Superior temporal gyrus (tissue), 1 donor: Measurements from ENCODE around the gene RHD.
"Not testable (repeated sequence)": the region's sequence is repeated elsewhere in the genome, so short reads cannot be mapped to it uniquely, and the experiment has no call there.

ENCODE experiments used
- DNase-seq: peaks from one replicate; pipeline ENCODE4 v3.0.0-alpha.2; 2016; ENCODE audit errors: extremely low spot score

The RHD gene

DNA sequence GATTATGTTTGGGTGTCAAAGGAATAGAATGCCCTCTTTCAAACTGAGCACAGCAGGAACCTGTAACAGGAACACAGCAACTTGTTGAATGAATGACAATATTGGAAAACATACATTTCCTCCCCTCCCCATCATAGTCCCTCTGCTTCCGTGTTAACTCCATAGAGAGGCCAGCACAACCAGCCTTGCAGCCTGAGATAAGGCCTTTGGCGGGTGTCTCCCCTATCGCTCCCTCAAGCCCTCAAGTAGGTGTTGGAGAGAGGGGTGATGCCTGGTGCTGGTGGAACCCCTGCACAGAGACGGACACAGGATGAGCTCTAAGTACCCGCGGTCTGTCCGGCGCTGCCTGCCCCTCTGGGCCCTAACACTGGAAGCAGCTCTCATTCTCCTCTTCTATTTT, at the start of gene RHD:
TSS of gene RHD (plus strand) at position 272 of the 400 bp plus-strand sequence. CDS start at position 311, 39 bp downstream.
- DNase-seq: not testable (repeated sequence)

DNA sequence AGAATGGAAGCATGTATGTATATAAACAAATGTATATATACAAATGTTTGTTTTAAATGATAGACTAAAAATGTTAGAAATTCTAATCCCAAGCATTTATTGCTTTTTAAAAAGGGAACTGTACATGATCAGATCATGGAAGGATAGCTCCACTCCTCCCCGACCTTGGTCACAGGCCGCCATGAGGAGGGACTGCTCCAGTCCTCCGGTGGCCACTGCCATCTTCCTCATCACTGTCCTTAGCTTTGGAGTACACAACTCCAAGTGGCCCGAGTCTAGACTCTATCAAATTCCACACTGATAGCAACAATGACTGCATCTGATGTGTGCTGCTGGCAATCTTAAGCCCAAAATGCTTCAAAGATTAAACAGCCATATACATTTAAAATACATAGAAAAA, 49.7 kb upstream of the RHD start:
- DNase-seq: no peak

DNA sequence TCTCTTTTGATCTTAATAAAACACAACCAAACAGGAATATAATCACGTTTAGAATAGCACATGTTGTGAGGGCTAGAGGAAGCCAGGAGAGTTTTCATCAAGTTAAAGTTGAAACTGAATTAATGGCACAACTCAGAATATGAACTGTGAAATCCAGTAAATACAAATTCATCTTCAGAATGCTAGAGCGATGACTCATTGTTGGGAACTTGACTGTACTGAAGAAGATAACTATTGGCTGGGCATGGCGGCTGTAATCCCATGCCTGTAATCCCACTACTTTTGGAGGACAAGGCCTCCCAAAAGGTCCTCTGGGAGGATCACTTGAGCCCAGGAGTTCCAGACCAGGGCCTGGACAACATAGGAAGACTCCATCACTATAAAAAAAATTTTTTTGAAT, 48.8 kb upstream of the RHD start:
- no peak for DNase-seq

GRCh38 chr1:25232027-25232865, 40.1 kb upstream of the RHD start, which contains the start of gene SYF2:
Gene SYF2, minus strand, starts transcription at chr1:25232502. Its CDS starts 35 bp downstream, at chr1:25232467.
- peak; percentile 97 for DNase-seq

DNA sequence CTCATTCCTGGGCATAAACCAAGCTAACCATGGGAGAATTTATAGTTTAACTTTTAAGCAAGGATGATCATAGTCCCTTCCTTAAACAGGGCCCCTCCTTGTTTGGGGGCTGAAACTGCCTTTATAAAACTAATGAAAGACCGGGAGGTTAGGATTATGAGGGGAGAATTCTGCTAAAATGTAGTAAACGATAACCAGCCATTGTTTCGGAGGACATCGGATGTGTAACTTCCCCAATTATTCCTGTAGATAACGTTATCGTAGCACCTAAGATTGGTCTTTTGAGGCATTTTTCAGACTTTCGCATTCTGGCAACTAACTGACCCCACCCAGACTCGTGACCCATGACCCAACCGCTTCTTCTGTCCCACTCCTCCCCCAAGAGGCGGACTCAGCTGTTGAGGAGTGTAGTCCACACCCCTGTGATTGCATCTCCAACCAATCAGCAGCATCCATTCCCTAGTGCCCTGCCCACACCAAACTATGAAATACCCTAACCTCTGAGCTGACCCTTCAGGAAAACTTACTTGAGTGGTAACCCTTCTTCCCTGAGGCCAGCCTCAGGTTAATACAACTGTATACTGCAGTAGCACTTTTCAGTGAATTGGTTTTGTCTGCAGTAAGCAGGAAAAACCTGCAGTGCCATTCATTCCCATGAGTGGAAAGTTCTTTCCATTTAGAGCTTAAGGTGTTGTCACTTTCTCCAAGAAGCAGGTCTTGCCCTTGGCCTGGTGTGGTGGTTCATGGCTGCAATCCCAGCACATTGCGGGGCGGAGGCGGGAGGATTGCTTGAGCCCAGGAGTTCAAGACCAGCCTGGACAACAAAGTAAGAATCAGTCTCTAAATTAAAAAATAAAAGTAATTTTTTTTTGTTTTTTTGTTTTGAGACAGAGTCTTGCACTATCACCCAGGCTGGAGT, 39.2 kb upstream of the RHD start:
- peak; percentile 73 for DNase-seq

DNA sequence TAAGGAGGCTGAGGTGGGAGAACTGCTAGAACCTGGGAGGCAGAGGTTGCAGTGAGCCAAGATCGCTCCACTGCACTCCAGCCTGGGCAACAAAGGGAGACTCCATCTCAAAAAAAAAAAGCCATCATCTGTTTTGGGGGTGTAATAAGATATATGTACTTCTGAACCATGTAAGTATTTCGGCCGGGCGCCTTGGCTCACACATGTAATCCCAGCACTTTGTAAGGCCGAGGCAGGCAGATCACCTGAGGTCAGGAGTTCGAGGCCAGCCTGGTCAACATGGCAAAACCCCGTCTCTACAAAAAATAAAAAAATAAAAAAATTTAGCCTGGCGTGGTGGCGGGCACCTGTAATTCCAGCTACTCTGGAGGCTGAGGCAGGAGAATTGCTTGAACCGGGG, 36.9 kb upstream of the RHD start:
- not testable (repeated sequence) for DNase-seq

DNA sequence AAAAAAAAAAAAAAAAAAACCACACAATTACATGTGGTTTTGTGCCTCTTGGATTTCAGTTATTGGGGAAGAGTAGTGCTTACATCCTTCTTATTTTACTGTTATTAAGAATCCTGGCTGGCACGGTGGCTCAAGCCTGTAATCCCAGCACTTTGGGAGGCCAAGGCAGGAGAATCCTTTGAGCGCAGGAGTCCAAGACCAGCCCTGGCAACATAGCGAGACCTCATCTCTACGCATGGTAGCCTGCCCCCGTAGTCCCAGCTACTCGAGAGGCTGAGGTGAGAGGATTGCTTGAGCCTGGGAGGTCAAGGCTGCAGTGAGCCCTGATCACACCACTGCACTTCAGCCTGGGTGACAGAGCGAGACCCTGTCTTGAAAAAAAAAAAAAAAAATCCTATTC, 36.0 kb upstream of the RHD start:
- not testable (repeated sequence) for DNase-seq

DNA sequence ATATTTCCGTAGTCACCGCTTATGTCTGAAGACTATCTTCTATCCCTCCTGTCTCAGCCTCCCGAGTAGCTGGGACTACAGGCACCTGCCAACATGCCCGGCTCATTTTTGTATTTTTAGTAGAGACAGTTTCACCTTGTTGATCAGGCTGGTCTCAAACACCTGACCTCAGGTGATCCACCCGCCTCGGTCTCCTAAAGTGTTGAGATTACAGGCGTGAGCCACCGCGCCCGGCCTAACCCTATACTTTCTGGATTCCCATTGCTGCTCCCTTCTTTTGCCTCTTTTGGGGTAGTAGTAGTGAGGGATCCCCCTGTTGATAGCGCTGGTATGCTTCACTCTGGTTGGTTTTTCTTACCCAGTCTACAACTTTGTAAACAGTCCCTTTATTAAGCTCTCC, 34.3 kb upstream of the RHD start:
- DNase-seq: no peak

GRCh38 chr1:25239681-25240541, 32.4 kb upstream of the RHD start:
- peak; percentile 93 for DNase-seq

GRCh38 chr1:25243907-25244306, 28.4 kb upstream of the RHD start:
- no peak for DNase-seq

GRCh38 chr1:25245393-25245792, 26.9 kb upstream of the RHD start:
- no peak for DNase-seq

DNA sequence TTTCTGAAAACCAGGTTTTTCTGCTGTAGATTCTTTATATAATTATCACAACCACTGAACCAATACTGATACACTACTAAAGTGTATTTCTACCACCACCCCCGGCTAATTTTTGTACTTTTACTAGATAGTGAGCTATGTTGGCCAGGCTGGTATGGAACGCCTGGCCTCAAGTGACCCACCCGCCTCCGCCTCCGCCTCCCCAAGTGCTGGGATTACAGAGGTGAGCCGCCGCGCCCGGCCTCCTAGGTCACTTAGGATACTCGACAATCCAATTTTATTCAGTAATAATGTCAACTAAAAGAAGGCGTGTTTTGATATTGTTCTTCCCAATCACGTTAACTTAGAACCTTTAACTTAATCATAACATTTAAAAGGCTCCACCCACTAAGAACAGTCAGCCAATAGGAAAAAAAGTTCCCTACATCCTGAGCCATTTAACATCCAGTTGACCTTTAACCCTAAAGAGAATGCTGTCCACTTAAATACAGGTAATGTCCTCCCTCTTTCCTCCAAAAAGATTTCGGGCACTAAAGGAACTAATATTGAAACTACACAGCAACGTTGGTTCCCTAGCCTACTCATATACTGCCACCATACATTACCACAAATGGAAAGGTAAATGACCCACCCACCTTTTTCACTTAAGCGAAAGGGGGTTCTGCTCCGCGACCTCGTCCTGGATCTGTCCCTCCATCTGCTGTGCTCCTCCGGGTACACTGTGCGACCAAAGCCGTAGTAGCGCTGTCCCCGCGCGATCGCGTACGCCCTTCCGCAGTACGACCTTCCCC, 26.3 kb upstream of the RHD start:
- no peak for DNase-seq

DNA sequence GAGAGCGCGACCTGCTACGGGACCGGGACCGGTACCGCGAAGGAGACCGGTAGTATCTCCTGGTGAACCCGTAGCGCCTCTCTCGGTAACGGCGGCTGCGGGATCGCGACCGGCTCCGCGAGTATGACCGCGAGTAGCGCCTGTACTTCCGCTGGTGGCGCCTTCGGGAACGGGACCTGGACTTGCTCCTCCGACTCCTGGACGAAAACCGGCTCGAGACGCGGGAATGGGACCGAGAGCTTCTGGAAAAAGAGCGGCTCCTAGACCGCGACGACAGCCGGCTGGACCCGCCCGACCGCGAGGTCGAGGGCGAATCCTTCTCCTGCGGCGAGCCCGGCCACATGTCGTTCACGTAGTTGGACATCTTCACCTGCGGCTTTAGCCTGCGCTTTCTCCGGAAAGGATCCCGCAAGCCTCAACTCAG, 25.7 kb upstream of the RHD start:
- no peak for DNase-seq

DNA sequence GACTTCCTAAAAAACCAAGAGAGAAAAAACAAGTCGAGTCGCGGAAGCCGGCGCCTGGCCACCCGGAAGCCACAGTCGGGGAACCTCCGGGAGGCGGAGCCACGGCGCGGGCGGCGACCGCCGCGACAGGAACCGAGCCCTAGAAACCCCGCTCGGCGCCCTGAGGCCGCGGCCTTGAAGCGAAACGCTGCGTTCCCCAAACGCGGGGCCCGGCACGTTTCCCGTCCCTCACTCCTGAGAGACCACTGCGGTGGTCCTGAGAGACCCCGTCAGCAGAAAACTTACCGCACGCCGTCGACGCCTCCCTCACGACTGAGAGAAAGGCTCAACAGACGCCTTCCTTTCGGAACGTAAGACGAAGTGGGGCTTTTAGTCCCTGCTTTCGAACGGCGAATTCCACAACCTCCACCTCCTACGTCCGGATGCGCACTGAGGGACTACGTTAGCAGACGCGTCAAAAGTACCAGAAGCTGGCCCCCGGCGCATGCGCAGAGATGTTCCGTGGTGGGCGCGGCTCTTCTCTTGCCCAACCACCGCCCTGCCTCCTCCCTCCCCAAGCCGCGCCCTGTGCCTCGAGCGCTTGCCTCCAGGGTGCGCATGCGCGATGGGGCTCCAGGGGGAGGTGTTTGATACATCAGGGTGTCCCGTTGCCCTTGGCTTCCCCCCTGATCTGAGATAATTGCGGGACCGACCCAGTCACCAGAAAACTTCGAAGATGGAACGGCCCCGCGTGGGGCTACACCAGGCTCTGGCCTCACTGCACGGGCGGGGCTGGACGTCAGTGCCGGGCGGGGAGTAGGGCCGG, 25.1 kb upstream of the RHD start, which contains the start of gene RSRP1:
TSS of gene RSRP1 (minus strand) at position 431 of the 805 bp plus-strand sequence. CDS start 491 bp downstream, outside the sequence.
- DNase-seq: peak; percentile 99

DNA sequence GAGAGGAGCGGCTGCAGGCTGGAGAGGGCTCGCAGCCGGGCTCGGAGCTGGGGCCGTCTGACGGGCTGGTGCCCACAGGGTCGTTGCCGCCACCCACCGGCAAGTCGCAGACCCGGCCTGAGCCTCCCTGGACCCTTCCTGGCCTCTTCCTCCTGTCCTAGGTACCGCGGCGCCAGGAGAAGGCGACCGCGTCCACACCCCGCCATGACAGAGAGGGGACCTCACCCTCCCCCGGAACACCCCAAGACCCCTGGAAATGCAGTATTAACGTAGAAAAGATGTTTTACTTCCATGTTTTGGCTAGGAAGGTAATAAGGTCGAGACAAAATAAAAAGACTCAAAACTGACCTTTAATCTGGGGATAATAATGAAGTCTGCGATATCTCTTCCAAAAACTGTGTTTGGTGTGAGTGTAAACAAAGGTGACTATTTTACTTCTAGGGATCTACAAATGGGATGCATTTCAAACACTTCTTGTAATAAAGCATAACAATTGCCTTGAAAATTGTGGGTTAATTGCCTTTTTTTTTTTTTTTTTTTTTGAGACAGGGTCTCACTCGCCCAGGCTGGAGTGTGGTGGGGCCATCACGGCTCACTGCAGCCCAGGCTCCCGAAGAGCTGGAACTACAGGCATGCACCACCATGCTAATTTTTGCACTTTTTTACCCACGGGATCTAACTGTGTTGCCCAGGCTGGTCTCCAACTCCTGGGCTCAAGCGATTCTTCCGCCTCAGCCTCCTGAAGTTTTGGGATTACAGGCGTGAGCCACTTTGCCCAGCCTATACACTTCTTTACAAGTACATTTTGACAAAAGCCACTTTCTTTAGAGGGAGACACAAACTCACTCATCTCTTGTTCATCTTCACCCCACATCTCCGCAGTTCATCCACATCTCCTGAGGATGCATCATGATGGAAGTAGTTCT, 24.2 kb upstream of the RHD start:
- DNase-seq: no peak

GRCh38 chr1:25253911-25254310, 18.4 kb upstream of the RHD start:
- DNase-seq: no peak

DNA sequence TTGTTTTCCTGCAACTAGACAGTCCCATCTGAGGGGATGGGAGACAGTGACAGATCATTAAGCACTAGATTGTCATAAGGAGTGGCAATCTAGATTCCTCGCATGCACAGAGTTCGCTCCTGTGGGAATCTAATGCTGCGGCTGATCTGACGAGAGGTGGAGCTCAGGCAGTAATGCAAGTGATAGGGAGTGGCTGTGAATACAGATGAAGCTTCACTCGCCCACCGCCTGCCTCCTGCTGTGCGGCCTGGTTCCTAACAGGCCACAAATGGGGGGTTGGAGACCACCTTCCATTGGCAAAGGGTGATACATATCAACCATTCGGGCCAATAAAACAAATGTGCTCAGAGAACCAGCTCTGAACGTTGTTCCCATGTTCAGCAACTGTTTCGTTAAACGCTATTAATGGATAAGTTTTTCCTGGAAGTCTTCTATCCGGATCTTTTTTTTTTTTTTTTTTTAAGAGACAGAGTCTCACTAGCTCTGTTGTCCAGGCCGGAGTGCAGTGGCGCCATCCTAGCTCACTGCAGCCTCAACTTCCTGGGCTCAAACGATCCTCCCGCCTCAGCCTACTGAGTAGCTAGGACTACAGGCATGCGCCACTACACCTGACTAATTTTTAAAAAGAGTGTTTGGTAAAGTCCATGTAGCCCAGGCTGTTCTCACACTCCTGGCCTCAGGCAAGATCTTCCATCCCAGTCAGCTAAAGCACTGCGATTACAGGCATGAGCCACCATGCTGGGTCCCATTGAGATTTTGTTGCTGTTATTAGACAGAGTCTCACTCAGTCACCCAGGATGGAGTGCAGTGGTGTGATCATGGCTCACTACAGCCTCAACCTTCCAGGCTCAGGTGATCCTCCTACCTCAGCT, 16.4 kb upstream of the RHD start:
- no peak for DNase-seq

DNA sequence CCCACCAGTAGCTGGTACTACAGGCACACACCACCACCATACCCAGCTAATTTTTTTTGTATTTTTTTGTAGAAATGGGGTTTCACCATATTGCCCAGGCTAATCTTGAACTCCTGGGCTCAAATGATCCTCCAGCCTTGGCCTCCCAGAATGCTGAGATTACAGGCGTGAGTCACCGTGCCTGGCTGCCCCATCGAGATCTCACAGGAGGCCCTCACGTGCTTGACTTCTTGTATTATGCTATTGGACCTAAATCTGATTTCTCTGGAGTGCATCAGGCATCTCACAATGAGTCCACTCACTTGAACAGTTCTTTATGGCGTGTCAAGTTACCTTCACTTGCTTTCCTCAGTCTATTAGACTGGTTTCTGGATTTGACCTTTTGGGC, 15.7 kb upstream of the RHD start:
- no peak for DNase-seq
